SK-N-SH (cell line): ENCODE results near the gene DNAJB8. TPM values are rescaled to one million over a fixed set of nuclear protein-coding genes. Genes with fewer than 3 reads are reported as not detected.

ENCODE experiments used
- CTCF ChIA-PET: fragments of 300-600, 350-600 bp; formaldehyde crosslinking; extraction: SDS; loops from one replicate; lab custom pipeline; 2021; lab: Yijun Ruan, JAX
- POLR2A ChIA-PET: fragments of 350-600 bp; sonication (Branson Sonifier 250); formaldehyde crosslinking; extraction: SDS; loops from one replicate; lab custom pipeline; 2020; ENCODE audit warnings: antibody characterized with exemption, inconsistent platforms; lab: Yijun Ruan, JAX
- DNase-seq: peaks from one replicate; pipeline ENCODE4 v3.0.0; 2012
- H2AFZ ChIP-seq: fragments of 200-600 bp; sonication (generic); 2 replicates; pipeline ENCODE4 v1.8.1; 2016; ENCODE audit warnings: antibody characterized with exemption, mild to moderate bottlenecking, low read depth
- H3F3A ChIP-seq: fragments of 200-600 bp; sonication (generic); replicated peaks from 2 replicates; pipeline ENCODE3; 2016; ENCODE audit warnings: antibody characterized with exemption, mild to moderate bottlenecking; ENCODE audit not compliant: insufficient read depth
- H3K27ac ChIP-seq, 2 experiments: fragments of 200-500 bp in 1 of 2; fragments of 200-600 bp in 1 of 2; sonication (Bioruptor generic) in 1 of 2; sonication (generic), shearing (Covaris generic) in 1 of 2; 2 replicates each; pipeline versions ENCODE4 v1.5.1 to v1.6.1; 2014 to 2016; ENCODE audit warnings: low read depth in 2 of 2, inconsistent platforms in 1 of 2, low read length in 1 of 2, mild to moderate bottlenecking in 1 of 2, mixed read lengths in 1 of 2
- H3K27me3 ChIP-seq: fragments of 200-600 bp; sonication (generic), shearing (Covaris generic); 2 replicates; pipeline ENCODE4 v1.6.1; 2016; ENCODE audit warnings: mixed run types; ENCODE audit not compliant: insufficient read depth
- H3K36me3 ChIP-seq, 2 experiments: fragments of 200-500 bp in 1 of 2; fragments of 200-600 bp in 1 of 2; sonication (Bioruptor generic) in 1 of 2; sonication (generic) in 1 of 2; replicated peaks in 1 of 2; 2 replicates each; pipeline versions ENCODE3 to v1.5.1; 2014 to 2016; ENCODE audit warnings: low read length in 1 of 2, mild to moderate bottlenecking in 1 of 2; ENCODE audit not compliant: insufficient read depth in 2 of 2, control insufficient read depth in 1 of 2
- H3K4me1 ChIP-seq, 2 experiments: fragments of 200-500 bp in 1 of 2; fragments of 200-600 bp in 1 of 2; sonication (Bioruptor generic) in 1 of 2; sonication (generic), shearing (Covaris generic) in 1 of 2; 2 replicates each; pipeline versions ENCODE4 v1.5.1 to v1.6.1; 2014 to 2016; ENCODE audit warnings: low read depth in 1 of 2, low read length in 1 of 2, mixed run types in 1 of 2; ENCODE audit not compliant: insufficient read depth in 2 of 2, control insufficient read depth in 1 of 2
- H3K4me2 ChIP-seq: fragments of 200-600 bp; sonication (generic), shearing (Covaris generic); 2 replicates; pipeline ENCODE4 v1.6.1; 2017; ENCODE audit warnings: mixed run types
- H3K4me3 ChIP-seq, 2 experiments: fragments of 200-500 bp in 1 of 2; fragments of 200-600 bp in 1 of 2; sonication (Bioruptor generic) in 1 of 2; sonication (generic), shearing (Covaris generic) in 1 of 2; 2 replicates each; pipeline versions ENCODE4 v1.5.1 to v1.8.1; 2014 to 2016; ENCODE audit warnings: low read depth in 2 of 2, inconsistent platforms in 1 of 2, low read length in 1 of 2, mild to moderate bottlenecking in 1 of 2, mixed read lengths in 1 of 2, moderate library complexity in 1 of 2
- H3K79me2 ChIP-seq: fragments of 200-600 bp; sonication (generic); 2 replicates; pipeline ENCODE4 v1.8.1; 2017; ENCODE audit warnings: mild to moderate bottlenecking; ENCODE audit not compliant: insufficient read depth
- H3K9ac ChIP-seq: fragments of 200-600 bp; sonication (generic); 2 replicates; pipeline ENCODE4 v1.6.1; 2017; ENCODE audit warnings: mixed run types
- H3K9me2 ChIP-seq: fragments of 200-600 bp; sonication (generic); 2 replicates; pipeline ENCODE4 v1.6.1; 2017; ENCODE audit warnings: mixed run types
- H3K9me3 ChIP-seq: fragments of 200-600 bp; sonication (generic); 2 replicates; pipeline ENCODE4 v1.6.1; 2017; ENCODE audit warnings: mixed run types, mild to moderate bottlenecking, moderate library complexity
- H4K20me1 ChIP-seq: fragments of 200-600 bp; sonication (generic); 2 replicates; pipeline ENCODE4 v1.6.1; 2017; ENCODE audit warnings: mild to moderate bottlenecking, mixed run types; ENCODE audit not compliant: insufficient read depth
- ELF1 ChIP-seq: IDR thresholded peaks from 2 replicates; pipeline ENCODE4 v1.4.0; 2012
- EP300 ChIP-seq, 2 experiments: IDR thresholded peaks; 2 replicates each; pipeline versions ENCODE4 v1.4.0 to v1.6.1; 2012; ENCODE audit warnings: borderline replicate concordance in 1 of 2, low read depth in 1 of 2, low read length in 1 of 2
- FOSL2 ChIP-seq: IDR thresholded peaks from 2 replicates; pipeline ENCODE4 v1.4.0; 2012; ENCODE audit warnings: low read depth, mild to moderate bottlenecking, moderate library complexity, borderline replicate concordance
- GATA2 ChIP-seq: sonication (generic); formaldehyde crosslinking; IDR thresholded peaks from 2 replicates; pipeline ENCODE4 v1.5.0; 2020; ENCODE audit warnings: mild to moderate bottlenecking, missing genetic modification reagents
- JUND ChIP-seq: IDR thresholded peaks from 2 replicates; pipeline ENCODE4 v1.4.0; 2012
- MEF2A ChIP-seq: IDR thresholded peaks from 2 replicates; pipeline ENCODE4 v1.4.0; 2012; ENCODE audit warnings: low read depth, borderline replicate concordance
- NRF1 ChIP-seq: IDR thresholded peaks from 2 replicates; pipeline ENCODE4 v1.6.1; 2012; ENCODE audit warnings: low read depth, mild to moderate bottlenecking, low read length
- POLR2AphosphoS5 ChIP-seq: IDR thresholded peaks from 2 replicates; pipeline ENCODE4 v1.6.1; 2012; ENCODE audit warnings: low read depth, low read length
- RAD21 ChIP-seq: IDR thresholded peaks from 2 replicates; pipeline ENCODE4 v1.6.1; 2012; ENCODE audit warnings: mild to moderate bottlenecking, low read length
- RCOR1 ChIP-seq: fragments of 150-350 bp; IDR thresholded peaks from 2 replicates; pipeline ENCODE4 v1.6.1; 2017; ENCODE audit warnings: antibody characterized with exemption, low read length
- RFX5 ChIP-seq: IDR thresholded peaks from 2 replicates; pipeline ENCODE4 v1.6.1; 2012; ENCODE audit warnings: mild to moderate bottlenecking, improper control_type of control experiment, low read length
- TAF1 ChIP-seq: IDR thresholded peaks from 2 replicates; pipeline ENCODE4 v1.6.1; 2012; ENCODE audit warnings: low read depth, mild to moderate bottlenecking, low read length, moderate library complexity, borderline replicate concordance
- YY1 ChIP-seq: IDR thresholded peaks from 2 replicates; pipeline ENCODE4 v1.4.0; 2012; ENCODE audit warnings: low read depth, mild to moderate bottlenecking
- WGBS: methylation state at CpG from one replicate; pipeline ENCODE4 v1.1.6; 2017; ENCODE audit warnings: low lambda C conversion rate; 5-methylcytosine and 5-hydroxymethylcytosine counted together
- polyA plus RNA-seq, 3 experiments: library from polyadenylated mRNA; depleted of rRNA; stranded (reverse); fragments of >200 nt; gene quantifications; 2 replicates each; pipeline ENCODE4 v1.2.3, GENCODE V29; 2012
- TF ChIP-seq, protein P1 (sequence below): IDR thresholded peaks from 2 replicates; pipeline ENCODE4 v1.6.1; 2012; ENCODE audit warnings: mild to moderate bottlenecking, low read depth, low read length, moderate library complexity
- TF ChIP-seq, protein P2 (sequence below): IDR thresholded peaks from 2 replicates; pipeline ENCODE4 v1.4.0; 2012; ENCODE audit warnings: low read depth, borderline replicate concordance
- TF ChIP-seq, protein P3 (sequence below): IDR thresholded peaks from 2 replicates; pipeline ENCODE4 v1.4.0; 2012; ENCODE audit warnings: low read depth
- TF ChIP-seq, protein P4 (sequence below): IDR thresholded peaks from 2 replicates; pipeline ENCODE4; 2012
- TF ChIP-seq, protein P5 (sequence below): fragments of 200-600 bp; sonication (generic); IDR thresholded peaks from 2 replicates; pipeline ENCODE4 v1.6.1; 2017; ENCODE audit warnings: antibody characterized with exemption, mild to moderate bottlenecking, moderate library complexity

The DNAJB8 gene
- polyA plus RNA-seq, 1 of the 3 experiments (the other 2 are of a cell fraction) = not detected

DNA sequence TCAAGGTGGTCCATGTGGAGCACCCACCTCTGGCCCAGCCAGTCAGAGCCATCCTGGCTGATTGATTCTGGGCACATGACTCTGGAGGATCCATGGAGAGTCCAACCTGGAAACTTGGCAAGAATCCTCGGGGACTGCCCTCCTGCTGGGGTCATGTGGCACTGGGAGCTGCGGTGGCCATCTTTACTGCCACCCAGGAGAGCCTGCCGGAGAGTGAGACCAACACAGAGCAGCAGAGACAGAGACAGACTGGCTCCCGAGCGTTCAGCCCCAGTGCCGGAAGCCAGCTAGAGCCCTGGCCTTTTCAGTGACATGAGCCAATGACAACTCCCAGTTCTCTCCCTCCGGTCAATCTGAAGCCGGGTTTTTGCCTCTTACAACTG is 37.8 kb upstream of the DNAJB8 start:
- Histone ChIP-seq H3F3A (no peaks in the 10 kb centered on the region), H3K9me2 (no peaks in the 10 kb centered on the region), H3K4me2 (no peak overlapping the region), H3K9ac (no peak overlapping the region), H3K79me2 (no peaks in the 10 kb centered on the region), H3K27ac (no peak overlapping the region), H2AFZ (no peak overlapping the region), H3K36me3 (no peaks in the 10 kb centered on the region), H3K4me1 (no peaks in the 10 kb centered on the region), H3K4me3 (no peak overlapping the region), H3K27me3 (no peaks in the 10 kb centered on the region), H3K9me3 (no peaks in the 10 kb centered on the region), H4K20me1 (no peaks in the 10 kb centered on the region)
- DNase-seq = no peak
- ChIA-PET POLR2A (interaction anchor here (1.4 kb wide), 1 partner anchor 15 kb away, joined by 3 read pairs; no protein-coding TSS in a partner anchor), CTCF (interaction anchor here (1.2 to 2.7 kb wide), 4 partner anchors 8 to 103 kb away, joined by 3 to 14 read pairs (median 5); no protein-coding TSS in a partner anchor)
- TF ChIP-seq MEF2A = no peak
- TF ChIP-seq FOSL2 = no peak
- TF ChIP-seq RAD21 = no peak
- 73% methylated on average over 3 of the region's 8 CpGs for WGBS

DNA sequence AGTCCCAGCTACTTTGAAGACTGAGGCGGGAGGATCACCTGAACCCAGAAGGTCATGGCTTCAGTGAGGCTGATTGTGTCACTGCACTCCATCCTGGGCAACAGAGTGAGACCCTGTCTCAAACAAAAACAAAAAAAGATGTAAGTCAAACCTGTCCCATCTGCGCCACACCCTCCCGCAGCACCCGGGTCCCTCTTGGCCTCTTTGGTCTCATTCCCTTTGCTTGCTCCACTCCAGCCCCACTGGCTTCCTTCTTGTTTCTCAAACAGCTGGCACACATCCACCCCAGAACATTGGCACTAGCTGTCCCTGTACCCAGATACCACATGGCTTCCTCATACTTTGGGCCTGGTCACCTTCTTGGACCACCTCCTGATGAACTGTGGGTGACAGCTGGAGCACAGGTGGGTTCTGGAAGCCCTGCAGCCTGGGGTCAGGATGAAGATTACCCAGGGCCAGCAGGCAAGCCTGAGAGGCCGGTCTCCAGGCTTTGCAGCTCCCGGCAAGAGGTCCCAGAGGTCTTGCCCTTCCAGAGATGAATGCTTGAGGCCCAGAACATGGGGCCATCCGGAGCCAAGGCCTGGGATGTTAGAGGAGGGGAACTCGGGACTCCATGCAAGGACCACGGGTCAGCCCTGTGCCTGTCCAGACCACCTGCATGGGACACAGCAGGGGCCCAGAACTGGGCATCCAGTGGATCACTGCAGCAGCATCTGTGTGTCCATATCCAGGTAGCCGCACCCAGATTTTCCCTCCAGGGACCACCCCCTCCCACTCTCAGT is 37.3 kb upstream of the DNAJB8 start:
- Histone ChIP-seq H3K9ac (no peak overlapping the region), H3K27ac (no peak overlapping the region), H3K79me2 (no peaks in the 10 kb centered on the region), H2AFZ (no peak overlapping the region), H4K20me1 (no peaks in the 10 kb centered on the region), H3K27me3 (no peaks in the 10 kb centered on the region), H3K4me3 (no peak overlapping the region), H3K9me2 (no peaks in the 10 kb centered on the region), H3K36me3 (no peaks in the 10 kb centered on the region), H3F3A (no peaks in the 10 kb centered on the region), H3K9me3 (no peaks in the 10 kb centered on the region), H3K4me2 (no peak overlapping the region), H3K4me1 (no peaks in the 10 kb centered on the region)
- CTCF ChIA-PET = interaction anchor here (1.0 to 1.7 kb wide), 4 partner anchors 78 to 333 kb away, joined by 4 to 6 read pairs (median 4); no protein-coding TSS in a partner anchor
- POLR2A ChIA-PET = no interaction called here
- no peak for DNase-seq
- WGBS = 87% methylated on average over 8 of the region's 10 CpGs
- TF ChIP-seq ELF1 (no peak), RCOR1 (no peak), YY1 (no peak), TAF1 (no peak), GATA2 (no peak), NRF1 (no peak), MEF2A (no peak), RFX5 (no peak), POLR2AphosphoS5 (no peak), RAD21 (no peak), EP300 (IDR thresholded peaks at IDR 0.05; ENCODE audit: borderline replicate concordance in 1 of 2, low read depth in 1 of 2, low read length in 1 of 2) (no peak), JUND (no peak)
- TF ChIP-seq, protein P1, sequence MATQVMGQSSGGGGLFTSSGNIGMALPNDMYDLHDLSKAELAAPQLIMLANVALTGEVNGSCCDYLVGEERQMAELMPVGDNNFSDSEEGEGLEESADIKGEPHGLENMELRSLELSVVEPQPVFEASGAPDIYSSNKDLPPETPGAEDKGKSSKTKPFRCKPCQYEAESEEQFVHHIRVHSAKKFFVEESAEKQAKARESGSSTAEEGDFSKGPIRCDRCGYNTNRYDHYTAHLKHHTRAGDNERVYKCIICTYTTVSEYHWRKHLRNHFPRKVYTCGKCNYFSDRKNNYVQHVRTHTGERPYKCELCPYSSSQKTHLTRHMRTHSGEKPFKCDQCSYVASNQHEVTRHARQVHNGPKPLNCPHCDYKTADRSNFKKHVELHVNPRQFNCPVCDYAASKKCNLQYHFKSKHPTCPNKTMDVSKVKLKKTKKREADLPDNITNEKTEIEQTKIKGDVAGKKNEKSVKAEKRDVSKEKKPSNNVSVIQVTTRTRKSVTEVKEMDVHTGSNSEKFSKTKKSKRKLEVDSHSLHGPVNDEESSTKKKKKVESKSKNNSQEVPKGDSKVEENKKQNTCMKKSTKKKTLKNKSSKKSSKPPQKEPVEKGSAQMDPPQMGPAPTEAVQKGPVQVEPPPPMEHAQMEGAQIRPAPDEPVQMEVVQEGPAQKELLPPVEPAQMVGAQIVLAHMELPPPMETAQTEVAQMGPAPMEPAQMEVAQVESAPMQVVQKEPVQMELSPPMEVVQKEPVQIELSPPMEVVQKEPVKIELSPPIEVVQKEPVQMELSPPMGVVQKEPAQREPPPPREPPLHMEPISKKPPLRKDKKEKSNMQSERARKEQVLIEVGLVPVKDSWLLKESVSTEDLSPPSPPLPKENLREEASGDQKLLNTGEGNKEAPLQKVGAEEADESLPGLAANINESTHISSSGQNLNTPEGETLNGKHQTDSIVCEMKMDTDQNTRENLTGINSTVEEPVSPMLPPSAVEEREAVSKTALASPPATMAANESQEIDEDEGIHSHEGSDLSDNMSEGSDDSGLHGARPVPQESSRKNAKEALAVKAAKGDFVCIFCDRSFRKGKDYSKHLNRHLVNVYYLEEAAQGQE = no peak
- TF ChIP-seq, protein P2, sequence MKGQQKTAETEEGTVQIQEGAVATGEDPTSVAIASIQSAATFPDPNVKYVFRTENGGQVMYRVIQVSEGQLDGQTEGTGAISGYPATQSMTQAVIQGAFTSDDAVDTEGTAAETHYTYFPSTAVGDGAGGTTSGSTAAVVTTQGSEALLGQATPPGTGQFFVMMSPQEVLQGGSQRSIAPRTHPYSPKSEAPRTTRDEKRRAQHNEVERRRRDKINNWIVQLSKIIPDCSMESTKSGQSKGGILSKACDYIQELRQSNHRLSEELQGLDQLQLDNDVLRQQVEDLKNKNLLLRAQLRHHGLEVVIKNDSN = no peak
- TF ChIP-seq, protein P3, sequence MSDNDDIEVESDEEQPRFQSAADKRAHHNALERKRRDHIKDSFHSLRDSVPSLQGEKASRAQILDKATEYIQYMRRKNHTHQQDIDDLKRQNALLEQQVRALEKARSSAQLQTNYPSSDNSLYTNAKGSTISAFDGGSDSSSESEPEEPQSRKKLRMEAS = no peak
- TF ChIP-seq, protein P4, sequence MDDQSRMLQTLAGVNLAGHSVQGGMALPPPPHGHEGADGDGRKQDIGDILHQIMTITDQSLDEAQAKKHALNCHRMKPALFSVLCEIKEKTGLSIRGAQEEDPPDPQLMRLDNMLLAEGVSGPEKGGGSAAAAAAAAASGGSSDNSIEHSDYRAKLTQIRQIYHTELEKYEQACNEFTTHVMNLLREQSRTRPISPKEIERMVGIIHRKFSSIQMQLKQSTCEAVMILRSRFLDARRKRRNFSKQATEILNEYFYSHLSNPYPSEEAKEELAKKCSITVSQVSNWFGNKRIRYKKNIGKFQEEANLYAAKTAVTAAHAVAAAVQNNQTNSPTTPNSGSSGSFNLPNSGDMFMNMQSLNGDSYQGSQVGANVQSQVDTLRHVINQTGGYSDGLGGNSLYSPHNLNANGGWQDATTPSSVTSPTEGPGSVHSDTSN = no peak
- TF ChIP-seq, protein P5, sequence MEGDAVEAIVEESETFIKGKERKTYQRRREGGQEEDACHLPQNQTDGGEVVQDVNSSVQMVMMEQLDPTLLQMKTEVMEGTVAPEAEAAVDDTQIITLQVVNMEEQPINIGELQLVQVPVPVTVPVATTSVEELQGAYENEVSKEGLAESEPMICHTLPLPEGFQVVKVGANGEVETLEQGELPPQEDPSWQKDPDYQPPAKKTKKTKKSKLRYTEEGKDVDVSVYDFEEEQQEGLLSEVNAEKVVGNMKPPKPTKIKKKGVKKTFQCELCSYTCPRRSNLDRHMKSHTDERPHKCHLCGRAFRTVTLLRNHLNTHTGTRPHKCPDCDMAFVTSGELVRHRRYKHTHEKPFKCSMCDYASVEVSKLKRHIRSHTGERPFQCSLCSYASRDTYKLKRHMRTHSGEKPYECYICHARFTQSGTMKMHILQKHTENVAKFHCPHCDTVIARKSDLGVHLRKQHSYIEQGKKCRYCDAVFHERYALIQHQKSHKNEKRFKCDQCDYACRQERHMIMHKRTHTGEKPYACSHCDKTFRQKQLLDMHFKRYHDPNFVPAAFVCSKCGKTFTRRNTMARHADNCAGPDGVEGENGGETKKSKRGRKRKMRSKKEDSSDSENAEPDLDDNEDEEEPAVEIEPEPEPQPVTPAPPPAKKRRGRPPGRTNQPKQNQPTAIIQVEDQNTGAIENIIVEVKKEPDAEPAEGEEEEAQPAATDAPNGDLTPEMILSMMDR = no peak
